Fibroblast of the aortic adventitia (primary cell): ENCODE data around the gene NCOA5. TPM values are rescaled to one million over a fixed set of nuclear protein-coding genes. Genes with fewer than 3 reads are reported as not detected.

ENCODE experiments used
- DNase-seq: peaks from one replicate; pipeline ENCODE4 v3.0.0-alpha.2; 2010; ENCODE audit warnings: low read depth
- H3K4me3 ChIP-seq: 2 replicates; pipeline ENCODE4 v1.5.1; 2011; ENCODE audit warnings: low read depth, mild to moderate bottlenecking, control low read depth, low read length, moderate library complexity
- total RNA-seq: library from RNA; depleted of rRNA; stranded (reverse); fragments of >200 nt; gene quantifications from 2 replicates; pipeline ENCODE4 v1.2.3, GENCODE V29; 2012; ENCODE audit warnings: low replicate concordance
- TF ChIP-seq, protein P1 (sequence below): IDR thresholded peaks from 2 replicates; pipeline ENCODE4 v1.5.1; 2011; ENCODE audit warnings: mild to moderate bottlenecking, low read length, control low read depth, inconsistent platforms; ENCODE audit not compliant: insufficient read depth

NCOA5 gene
- total RNA-seq, 1 donor, result 24.0 TPM

DNA sequence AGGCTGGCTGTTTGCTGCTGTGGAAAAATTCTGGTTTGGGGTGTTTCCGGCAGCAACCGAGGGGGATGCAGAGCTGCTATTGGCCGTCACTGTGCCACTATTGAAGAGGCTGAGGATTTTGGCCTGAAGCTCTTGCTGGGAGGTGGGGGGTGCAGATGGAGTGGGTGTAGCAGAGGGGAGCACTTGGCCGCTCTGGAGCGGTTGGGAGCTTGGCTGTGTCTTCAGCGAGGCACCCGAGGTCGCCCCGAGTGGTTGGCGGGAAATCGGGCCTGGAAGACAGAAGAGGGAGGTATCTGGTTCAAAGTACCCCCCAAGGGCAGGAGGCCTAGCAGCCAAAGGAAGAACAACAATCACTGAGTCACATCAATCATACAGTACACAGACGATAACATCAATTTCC, 27.1 kb downstream of the NCOA5 start:
- no peak for DNase-seq
- TF ChIP-seq, protein P1, sequence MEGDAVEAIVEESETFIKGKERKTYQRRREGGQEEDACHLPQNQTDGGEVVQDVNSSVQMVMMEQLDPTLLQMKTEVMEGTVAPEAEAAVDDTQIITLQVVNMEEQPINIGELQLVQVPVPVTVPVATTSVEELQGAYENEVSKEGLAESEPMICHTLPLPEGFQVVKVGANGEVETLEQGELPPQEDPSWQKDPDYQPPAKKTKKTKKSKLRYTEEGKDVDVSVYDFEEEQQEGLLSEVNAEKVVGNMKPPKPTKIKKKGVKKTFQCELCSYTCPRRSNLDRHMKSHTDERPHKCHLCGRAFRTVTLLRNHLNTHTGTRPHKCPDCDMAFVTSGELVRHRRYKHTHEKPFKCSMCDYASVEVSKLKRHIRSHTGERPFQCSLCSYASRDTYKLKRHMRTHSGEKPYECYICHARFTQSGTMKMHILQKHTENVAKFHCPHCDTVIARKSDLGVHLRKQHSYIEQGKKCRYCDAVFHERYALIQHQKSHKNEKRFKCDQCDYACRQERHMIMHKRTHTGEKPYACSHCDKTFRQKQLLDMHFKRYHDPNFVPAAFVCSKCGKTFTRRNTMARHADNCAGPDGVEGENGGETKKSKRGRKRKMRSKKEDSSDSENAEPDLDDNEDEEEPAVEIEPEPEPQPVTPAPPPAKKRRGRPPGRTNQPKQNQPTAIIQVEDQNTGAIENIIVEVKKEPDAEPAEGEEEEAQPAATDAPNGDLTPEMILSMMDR, result no peak
- H3K4me3 ChIP-seq, result no peak overlapping the region

GRCh38 chr20:46062151-46062550, 27.6 kb downstream of the NCOA5 start:
- H3K4me3 ChIP-seq, result no peak overlapping the region
- DNase-seq, result no peak
- TF ChIP-seq, protein P1, result no peak

- DNase-seq, result no peak
- no peak overlapping the region for H3K4me3 ChIP-seq
- TF ChIP-seq, protein P1, result no peak
Measured at GRCh38 chr20:46060975-46061374, 28.8 kb downstream of the NCOA5 start.

DNA sequence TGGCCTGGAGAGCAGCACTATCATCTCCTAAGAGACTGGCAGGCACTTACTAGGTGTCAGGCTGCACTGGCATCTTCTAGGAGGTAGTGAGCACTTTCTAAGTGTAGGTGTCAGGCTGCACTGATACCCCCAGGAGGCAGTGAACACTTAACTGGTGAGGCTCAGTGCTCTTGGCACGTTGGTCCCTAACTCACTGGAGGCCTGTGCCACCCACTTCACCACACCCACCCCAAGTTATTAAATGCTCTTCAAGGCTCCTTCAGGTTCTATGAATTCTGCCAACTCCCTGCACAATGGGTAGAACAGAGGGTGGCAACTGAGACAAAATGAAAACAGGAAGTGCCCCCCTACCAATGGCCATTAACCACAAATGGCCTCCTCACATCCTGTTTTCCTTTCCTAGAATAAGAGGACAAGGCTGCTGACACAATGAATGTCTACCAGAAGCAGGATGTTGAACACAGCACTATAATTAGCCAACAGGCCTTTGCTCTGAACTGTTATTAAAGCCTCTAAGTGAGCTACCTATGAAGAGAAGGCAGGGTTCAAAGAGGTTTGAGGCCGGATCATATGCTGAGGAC, 29.4 kb downstream of the NCOA5 start:
- TF ChIP-seq, protein P1, result no peak
- no peak overlapping the region for H3K4me3 ChIP-seq
- DNase-seq, result no peak

DNA sequence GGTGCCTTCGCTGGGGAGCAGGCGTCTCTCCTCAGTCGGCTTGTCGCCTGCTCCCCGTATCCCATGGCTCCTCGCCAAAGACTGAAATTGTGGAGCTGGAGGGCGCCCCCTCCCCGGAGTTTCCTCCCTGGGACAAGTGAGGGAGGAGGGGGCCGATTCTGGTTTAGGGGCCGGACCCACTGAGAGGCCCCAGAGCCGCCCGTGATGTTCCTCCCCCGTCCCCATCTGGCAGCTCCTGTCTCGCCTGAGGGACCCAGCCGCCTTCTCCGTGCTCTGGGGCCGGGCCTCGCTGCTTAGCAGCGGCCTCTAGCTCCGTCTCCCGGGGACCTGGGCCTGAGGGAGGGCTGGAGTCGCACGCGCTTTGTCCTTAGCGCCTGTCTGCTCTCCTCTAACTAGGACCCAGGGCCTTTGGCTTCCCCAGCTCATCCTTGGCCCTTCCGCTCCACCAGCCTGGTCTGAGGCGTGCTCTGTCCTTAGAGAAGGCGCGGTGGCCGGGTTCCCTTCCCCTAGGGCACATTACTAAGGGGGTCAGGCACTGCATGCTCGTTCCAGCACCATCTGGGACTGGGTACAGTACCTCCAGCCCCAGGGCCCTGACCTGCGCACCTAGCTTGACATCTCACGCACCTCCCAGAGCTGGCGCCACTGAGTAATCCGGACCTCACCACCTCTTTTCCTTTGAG, 31.0 kb downstream of the NCOA5 start:
- peak overlapping the region; percentile 54 for H3K4me3 ChIP-seq
- TF ChIP-seq, protein P1, result no peak
- no peak for DNase-seq

- peak overlapping the region; percentile 54 for H3K4me3 ChIP-seq
- TF ChIP-seq, protein P1, result peak; percentile 48
- DNase-seq, result peak; percentile 34
Measured at GRCh38 chr20:46057856-46058598, 31.7 kb downstream of the NCOA5 start.
